Transverse colon (tissue), 3 donors: Measurements from ENCODE around the gene LAMC2.

Experiments
- POLR2A ChIP-seq: fragments of 450-650 bp; IDR thresholded peaks from one replicate; pipeline ENCODE4 v1.6.1; 2016; ENCODE audit warnings: antibody characterized with exemption, mild to moderate bottlenecking, moderate library complexity
- TF ChIP-seq, protein P1 (sequence below), 5 experiments: fragments of 200-600 bp in 3 of 5; fragments of 450-650 bp in 2 of 5; sonication (generic) in 3 of 5; IDR thresholded peaks; 1 replicate in 2 of 5; 2 replicates in 3 of 5; pipeline ENCODE4 v1.5.1; 2016 to 2017; ENCODE audit warnings: antibody characterized with exemption in 5 of 5, inconsistent platforms in 3 of 5, mild to moderate bottlenecking in 2 of 5, moderate library complexity in 1 of 5

DNA sequence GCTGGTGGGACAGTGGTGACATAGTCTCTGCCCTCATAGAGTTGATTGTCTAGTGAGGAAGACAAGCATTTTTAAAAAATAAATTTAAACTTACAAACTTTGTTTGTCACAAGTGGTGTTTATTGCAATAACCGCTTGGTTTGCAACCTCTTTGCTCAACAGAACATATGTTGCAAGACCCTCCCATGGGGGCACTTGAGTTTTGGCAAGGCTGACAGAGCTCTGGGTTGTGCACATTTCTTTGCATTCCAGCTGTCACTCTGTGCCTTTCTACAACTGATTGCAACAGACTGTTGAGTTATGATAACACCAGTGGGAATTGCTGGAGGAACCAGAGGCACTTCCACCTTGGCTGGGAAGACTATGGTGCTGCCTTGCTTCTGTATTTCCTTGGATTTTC lies 58.4 kb downstream of the LAMC2 start:
- TF ChIP-seq POLR2A: no peak
- TF ChIP-seq, protein P1, sequence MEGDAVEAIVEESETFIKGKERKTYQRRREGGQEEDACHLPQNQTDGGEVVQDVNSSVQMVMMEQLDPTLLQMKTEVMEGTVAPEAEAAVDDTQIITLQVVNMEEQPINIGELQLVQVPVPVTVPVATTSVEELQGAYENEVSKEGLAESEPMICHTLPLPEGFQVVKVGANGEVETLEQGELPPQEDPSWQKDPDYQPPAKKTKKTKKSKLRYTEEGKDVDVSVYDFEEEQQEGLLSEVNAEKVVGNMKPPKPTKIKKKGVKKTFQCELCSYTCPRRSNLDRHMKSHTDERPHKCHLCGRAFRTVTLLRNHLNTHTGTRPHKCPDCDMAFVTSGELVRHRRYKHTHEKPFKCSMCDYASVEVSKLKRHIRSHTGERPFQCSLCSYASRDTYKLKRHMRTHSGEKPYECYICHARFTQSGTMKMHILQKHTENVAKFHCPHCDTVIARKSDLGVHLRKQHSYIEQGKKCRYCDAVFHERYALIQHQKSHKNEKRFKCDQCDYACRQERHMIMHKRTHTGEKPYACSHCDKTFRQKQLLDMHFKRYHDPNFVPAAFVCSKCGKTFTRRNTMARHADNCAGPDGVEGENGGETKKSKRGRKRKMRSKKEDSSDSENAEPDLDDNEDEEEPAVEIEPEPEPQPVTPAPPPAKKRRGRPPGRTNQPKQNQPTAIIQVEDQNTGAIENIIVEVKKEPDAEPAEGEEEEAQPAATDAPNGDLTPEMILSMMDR (IDR thresholded peaks at IDR 0.05): no peak
